Measurements from ENCODE around the gene FGF18. TPM values are rescaled to one million over a fixed set of nuclear protein-coding genes. Genes with fewer than 3 reads are reported as not detected.

FGF18 gene
- total and polyA plus RNA-seq, 9 of the 15 experiments (the other 6 are each of a cell fraction or from before 2014, with no cell fraction given) = 0.05 to 0.18 (median 0.11) TPM; not detected in 6

GRCh38 chr5:171474230-171474813 is 54.9 kb downstream of the FGF18 start (continued):
- TF ChIP-seq ZNF318 (IDR thresholded peaks at IDR 0.05; ENCODE audit: borderline replicate concordance in 1 of 2, low read depth in 1 of 2) (no peak), ERF (CRISPR knock-in tag; IDR thresholded peaks at IDR 0.05) (no peak), ZNF586 (CRISPR knock-in tag; conservative IDR thresholded peaks at IDR 0.05) (no peak), MYNN (IDR thresholded peaks at IDR 0.05) (no peak), MYNN (CRISPR knock-in tag; IDR thresholded peaks at IDR 0.05) (no peak), HINFP (tag; conservative IDR thresholded peaks at IDR 0.05; ENCODE audit: low read depth) (no peak), CBFB (CRISPR knock-in tag; IDR thresholded peaks at IDR 0.05) (no peak), MTA2 (IDR thresholded peaks at IDR 0.05; ENCODE audit: low read depth) (no peak), ZNF174 (CRISPR knock-in tag; IDR thresholded peaks at IDR 0.05) (no peak), MBD1 (CRISPR knock-in tag; IDR thresholded peaks at IDR 0.05) (no peak), CC2D1A (IDR thresholded peaks at IDR 0.05) (no peak), ZFP1 (CRISPR knock-in tag; IDR thresholded peaks at IDR 0.05) (no peak)
- TF ChIP-seq, protein P1, sequence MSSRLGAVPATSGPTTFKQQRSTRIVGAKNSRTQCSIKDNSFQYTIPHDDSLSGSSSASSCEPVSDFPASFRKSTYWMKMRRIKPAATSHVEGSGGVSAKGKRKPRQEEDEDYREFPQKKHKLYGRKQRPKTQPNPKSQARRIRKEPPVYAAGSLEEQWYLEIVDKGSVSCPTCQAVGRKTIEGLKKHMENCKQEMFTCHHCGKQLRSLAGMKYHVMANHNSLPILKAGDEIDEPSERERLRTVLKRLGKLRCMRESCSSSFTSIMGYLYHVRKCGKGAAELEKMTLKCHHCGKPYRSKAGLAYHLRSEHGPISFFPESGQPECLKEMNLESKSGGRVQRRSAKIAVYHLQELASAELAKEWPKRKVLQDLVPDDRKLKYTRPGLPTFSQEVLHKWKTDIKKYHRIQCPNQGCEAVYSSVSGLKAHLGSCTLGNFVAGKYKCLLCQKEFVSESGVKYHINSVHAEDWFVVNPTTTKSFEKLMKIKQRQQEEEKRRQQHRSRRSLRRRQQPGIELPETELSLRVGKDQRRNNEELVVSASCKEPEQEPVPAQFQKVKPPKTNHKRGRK (tag; IDR thresholded peaks at IDR 0.05) = no peak
